Measurements from ENCODE around the gene ALOX12.

- TF ChIP-seq CTCF (IDR thresholded peaks at IDR 0.05; ENCODE audit: low read length) (no peak), EZH2phosphoT487 (IDR thresholded peaks at IDR 0.05; ENCODE audit: low read length) (no peak)
These were observed 10.6 kb upstream of the ALOX12 start for GRCh38 chr17:6985266-6985665.
